Measurements from ENCODE around the gene SPATA2L. TPM values are rescaled to one million over a fixed set of nuclear protein-coding genes. Genes with fewer than 3 reads are reported as not detected.
A peak's percentile ranks its signal among the peaks of the same experiment; 100 is the strongest.

Gene SPATA2L
- total RNA-seq, 4 donors from 2014 or later, result 1.2 to 18.7 (median 7.2) TPM

DNA sequence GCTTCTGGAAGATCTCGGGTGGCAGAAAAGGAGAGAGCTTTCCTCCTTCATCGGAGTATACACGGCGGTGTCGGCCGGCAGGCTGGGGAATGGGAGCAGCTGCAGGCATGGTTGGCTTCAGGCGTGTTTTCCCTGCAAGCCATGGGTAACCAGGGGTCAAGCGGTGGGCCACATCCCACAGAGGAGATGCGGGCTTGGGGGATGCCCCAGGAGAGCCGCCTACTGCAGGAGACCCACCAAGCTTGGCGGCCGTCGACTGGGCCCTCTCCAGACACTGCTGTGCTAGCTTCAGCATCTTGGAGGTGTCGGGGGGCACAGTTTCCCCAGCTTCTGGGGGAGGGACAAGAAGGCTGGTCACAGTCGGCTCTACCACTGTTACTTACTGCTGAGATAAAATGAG lies 15.0 kb upstream of the SPATA2L start:
- TF ChIP-seq, protein P1, sequence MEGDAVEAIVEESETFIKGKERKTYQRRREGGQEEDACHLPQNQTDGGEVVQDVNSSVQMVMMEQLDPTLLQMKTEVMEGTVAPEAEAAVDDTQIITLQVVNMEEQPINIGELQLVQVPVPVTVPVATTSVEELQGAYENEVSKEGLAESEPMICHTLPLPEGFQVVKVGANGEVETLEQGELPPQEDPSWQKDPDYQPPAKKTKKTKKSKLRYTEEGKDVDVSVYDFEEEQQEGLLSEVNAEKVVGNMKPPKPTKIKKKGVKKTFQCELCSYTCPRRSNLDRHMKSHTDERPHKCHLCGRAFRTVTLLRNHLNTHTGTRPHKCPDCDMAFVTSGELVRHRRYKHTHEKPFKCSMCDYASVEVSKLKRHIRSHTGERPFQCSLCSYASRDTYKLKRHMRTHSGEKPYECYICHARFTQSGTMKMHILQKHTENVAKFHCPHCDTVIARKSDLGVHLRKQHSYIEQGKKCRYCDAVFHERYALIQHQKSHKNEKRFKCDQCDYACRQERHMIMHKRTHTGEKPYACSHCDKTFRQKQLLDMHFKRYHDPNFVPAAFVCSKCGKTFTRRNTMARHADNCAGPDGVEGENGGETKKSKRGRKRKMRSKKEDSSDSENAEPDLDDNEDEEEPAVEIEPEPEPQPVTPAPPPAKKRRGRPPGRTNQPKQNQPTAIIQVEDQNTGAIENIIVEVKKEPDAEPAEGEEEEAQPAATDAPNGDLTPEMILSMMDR (IDR thresholded peaks at IDR 0.05), result no peak
- no peak for TF ChIP-seq POLR2A (IDR thresholded peaks at IDR 0.05)
- Histone ChIP-seq H3K27me3 (no peaks in the 10 kb centered on the region), H3K4me3 (no peak overlapping the region), H3K36me3 (no peaks in the 10 kb centered on the region), H3K9me3 (no peaks in the 10 kb centered on the region), H3K4me1 (no peaks in the 10 kb centered on the region), H3K27ac (no peak overlapping the region)
- intact Hi-C loops (cut with DNase I; ENCODE audit: low total_unique reads), result no loop called here
- DNase-seq, result no peak

DNA sequence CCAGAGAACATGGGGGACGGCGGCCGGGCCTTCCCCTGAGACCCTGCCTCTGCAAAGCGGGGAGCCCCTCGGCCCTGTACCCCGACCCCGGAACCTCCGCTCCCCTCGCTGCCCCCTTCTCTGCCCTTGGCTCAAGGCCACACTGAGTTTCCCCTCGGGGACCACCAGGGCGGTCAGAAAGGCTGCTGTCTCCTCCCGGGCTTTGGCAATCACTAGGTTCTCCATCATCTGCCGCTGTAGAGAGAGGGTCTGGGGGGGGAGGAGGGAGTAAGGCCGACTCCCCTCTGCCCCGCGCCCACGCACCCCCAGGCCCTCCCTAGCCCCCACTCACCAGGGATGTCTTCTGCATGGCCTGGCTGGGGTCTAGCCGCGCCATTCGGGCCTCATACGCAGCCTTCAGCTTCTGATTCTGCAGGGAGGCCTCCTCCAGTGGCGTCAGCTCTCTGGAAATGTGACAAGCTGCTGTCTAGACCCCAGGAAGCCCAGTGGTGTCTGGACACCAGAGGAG lies 10.8 kb upstream of the SPATA2L start:
- TF ChIP-seq, protein P1 (IDR thresholded peaks at IDR 0.05), result no peak
- no peak for TF ChIP-seq POLR2A (IDR thresholded peaks at IDR 0.05)
- no peaks in the 10 kb centered on the region for H3K4me1 ChIP-seq
- intact Hi-C loops (cut with DNase I; ENCODE audit: low total_unique reads), result no loop called here
- no peak for DNase-seq
- H3K36me3 ChIP-seq, result no peaks in the 10 kb centered on the region
- H3K4me3 ChIP-seq, result no peak overlapping the region
- H3K27ac ChIP-seq, result no peak overlapping the region
- H3K27me3 ChIP-seq, result no peaks in the 10 kb centered on the region
- H3K9me3 ChIP-seq, result no peaks in the 10 kb centered on the region

DNA sequence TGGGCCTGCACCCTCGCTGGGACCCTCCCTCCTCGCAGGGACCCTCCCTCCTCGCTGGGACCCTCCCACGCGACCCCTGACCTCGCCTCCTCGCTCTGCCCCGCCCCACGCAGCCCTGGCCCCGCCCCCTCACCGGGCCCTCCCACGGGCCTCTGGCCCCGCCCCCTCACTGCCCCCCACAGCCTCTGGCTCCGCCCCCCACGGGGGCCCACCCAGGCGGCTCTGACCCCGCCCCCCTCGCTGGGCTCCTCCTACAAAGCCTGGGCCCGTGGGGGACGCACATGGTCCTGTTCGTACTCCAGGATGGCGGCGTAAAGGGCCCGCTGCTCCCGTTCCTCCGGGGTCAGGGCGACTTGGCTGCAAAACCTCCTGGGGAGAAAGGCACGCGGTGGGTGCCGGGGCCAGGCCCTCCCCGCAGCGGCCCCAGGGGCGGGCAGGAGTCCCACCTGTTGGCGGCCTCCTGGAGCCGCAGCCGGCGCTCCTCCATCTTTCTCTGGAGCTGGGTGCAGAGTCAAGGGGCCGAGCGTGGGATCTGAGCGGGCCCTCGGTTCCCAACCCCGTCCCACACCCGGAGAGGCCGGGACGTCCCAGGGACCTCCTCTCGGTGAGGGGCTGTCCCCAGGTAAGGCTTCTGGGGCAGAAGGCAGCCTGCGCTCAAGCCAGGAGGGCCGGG lies 10.2 kb upstream of the SPATA2L start:
- H3K4me1 ChIP-seq, result no peaks in the 10 kb centered on the region
- peak overlapping the region in 1 of 2 donors; percentile 10 for H3K4me3 ChIP-seq
- H3K36me3 ChIP-seq, result no peaks in the 10 kb centered on the region
- H3K9me3 ChIP-seq, result no peaks in the 10 kb centered on the region
- intact Hi-C loops (cut with DNase I; ENCODE audit: low total_unique reads), result no loop called here
- DNase-seq, result no peak
- H3K27me3 ChIP-seq, result no peaks in the 10 kb centered on the region
- TF ChIP-seq, protein P1 (IDR thresholded peaks at IDR 0.05), result no peak
- no peak for TF ChIP-seq POLR2A (IDR thresholded peaks at IDR 0.05)
- H3K27ac ChIP-seq, result no peak overlapping the region

DNA sequence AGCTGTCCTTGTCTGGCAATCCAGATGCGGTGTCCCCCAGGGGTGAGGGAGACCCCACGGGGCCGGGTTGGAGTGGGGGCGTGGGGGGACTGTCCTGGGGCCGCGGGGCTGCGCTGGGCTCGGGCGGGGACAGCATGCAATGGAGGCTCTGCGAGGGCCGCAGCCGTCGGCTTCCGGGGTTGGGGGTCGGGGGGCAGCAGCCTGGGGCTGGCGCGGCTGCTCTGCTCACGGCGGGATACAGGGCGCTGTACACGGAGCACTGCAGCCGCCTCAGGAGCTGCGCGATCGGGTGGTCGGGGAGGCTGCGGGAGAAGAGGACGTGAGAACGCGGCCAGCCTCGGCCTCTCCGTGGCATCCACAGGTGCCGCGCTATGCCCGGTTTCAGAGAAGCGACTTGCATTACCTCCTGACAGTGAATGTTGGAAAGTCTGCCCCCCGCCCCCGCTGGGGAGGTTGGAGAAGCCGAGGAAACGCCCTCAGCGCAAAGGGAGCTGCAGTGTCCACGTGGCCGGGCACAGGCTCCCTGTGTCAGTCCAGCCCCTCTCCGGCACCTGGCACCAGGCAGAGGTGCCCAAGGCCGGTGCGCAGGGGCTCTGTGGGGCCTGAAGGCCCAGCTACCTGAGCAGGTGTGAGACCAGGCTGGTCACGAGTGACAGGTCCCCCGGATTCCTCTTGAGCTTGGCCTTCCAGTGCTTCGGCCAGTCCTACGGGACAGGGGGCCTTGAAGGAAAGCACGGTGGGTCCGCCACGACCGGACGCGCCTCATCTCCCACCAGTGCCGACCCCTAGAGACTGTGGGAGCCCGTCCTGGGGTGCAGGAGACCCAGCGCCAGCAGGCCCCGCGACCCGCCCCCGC lies 9.4 kb upstream of the SPATA2L start:
- TF ChIP-seq, protein P1 (IDR thresholded peaks at IDR 0.05), result no peak
- TF ChIP-seq POLR2A (IDR thresholded peaks at IDR 0.05), result no peak
- Histone ChIP-seq H3K36me3 (no peaks in the 10 kb centered on the region), H3K4me3 (no peak overlapping the region), H3K4me1 (no peaks in the 10 kb centered on the region), H3K27me3 (no peaks in the 10 kb centered on the region), H3K9me3 (no peaks in the 10 kb centered on the region), H3K27ac (no peak overlapping the region)
- DNase-seq, result no peak
- intact Hi-C loops (cut with DNase I; ENCODE audit: low total_unique reads), result no loop called here
